HUES6 (cell line): Measurements from ENCODE around the gene PCBD1.

Source experiments
- H3K27ac ChIP-seq: 2 replicates; pipeline ENCODE4 v1.7.0; 2013; ENCODE audit warnings: low read depth, mild to moderate bottlenecking, low read length, inconsistent platforms
- H3K27me3 ChIP-seq: 2 replicates; pipeline ENCODE4 v1.6.1; 2013; ENCODE audit warnings: low read length; ENCODE audit not compliant: control insufficient read depth, insufficient read depth
- H3K36me3 ChIP-seq: 2 replicates; pipeline ENCODE4 v1.6.1; 2013; ENCODE audit warnings: low read length; ENCODE audit not compliant: control insufficient read depth, insufficient read depth
- H3K4me1 ChIP-seq: 2 replicates; pipeline ENCODE4 v1.6.1; 2013; ENCODE audit warnings: low read length; ENCODE audit not compliant: control insufficient read depth, insufficient read depth
- H3K4me3 ChIP-seq: 2 replicates; pipeline ENCODE4 v1.5.1; 2013; ENCODE audit warnings: low read depth, low read length
- H3K9ac ChIP-seq: one replicate; pipeline ENCODE4 v1.6.1; 2013; ENCODE audit warnings: mild to moderate bottlenecking, low read length
- H3K9me3 ChIP-seq: 2 replicates; pipeline ENCODE4 v1.6.1; 2013; ENCODE audit warnings: low read depth, low read length; ENCODE audit not compliant: control insufficient read depth, insufficient read depth

The PCBD1 gene

DNA sequence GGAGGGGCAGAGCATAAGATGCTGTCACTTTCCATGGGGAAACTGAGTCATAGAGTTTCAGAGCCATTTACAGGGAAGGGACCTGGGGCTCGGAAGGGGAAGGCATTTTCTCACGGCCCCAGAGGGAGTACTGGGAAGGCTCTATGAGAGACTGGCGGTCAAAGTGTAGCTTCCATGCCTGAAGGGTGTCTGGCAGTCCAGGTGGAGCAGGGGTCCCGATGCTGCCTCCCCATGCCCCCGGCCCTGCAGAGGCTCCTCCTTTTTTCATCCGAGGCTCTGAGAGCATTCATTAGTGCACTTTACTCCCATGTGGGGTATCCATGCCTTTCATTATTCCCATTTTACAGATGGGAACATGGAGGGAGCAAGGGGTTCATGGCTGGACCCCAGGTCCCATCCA is 27.9 kb upstream of the PCBD1 start:
- Histone ChIP-seq H3K27ac (no peak overlapping the region), H3K4me3 (no peak overlapping the region), H3K27me3 (no peaks in the 10 kb centered on the region; the same call in 1 of the 2 replicates), H3K4me1 (no peaks in the 10 kb centered on the region), H3K9me3 (no peaks in the 10 kb centered on the region), H3K9ac (no peak overlapping the region), H3K36me3 (no peaks in the 10 kb centered on the region)

DNA sequence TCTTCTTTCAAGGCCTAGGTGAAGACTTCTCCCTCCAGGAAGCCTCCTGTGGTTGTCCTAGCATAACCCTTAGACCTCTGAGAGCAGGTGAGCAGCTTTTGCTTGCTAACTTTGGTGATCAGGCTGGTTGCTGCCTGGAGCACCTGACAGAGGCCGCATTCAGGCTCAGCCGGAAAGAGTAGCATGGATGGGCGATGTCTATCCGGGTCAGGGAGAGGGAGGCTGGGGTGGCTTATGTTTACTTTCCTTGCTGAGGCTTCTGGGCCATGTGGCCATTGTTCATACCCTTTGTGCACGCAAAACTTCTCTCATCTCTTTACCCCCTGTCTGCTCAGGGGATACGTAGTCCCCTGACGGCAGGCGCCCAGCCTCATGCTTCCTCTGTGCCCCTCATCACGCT is 27.4 kb upstream of the PCBD1 start:
- no peaks in the 10 kb centered on the region for H3K9me3 ChIP-seq
- no peak overlapping the region for H3K27ac ChIP-seq
- no peak overlapping the region for H3K9ac ChIP-seq
- no peak overlapping the region for H3K4me3 ChIP-seq
- H3K4me1 ChIP-seq: no peaks in the 10 kb centered on the region
- no peaks in the 10 kb centered on the region for H3K36me3 ChIP-seq
- H3K27me3 ChIP-seq: no peaks in the 10 kb centered on the region; the same call in 1 of the 2 replicates

DNA sequence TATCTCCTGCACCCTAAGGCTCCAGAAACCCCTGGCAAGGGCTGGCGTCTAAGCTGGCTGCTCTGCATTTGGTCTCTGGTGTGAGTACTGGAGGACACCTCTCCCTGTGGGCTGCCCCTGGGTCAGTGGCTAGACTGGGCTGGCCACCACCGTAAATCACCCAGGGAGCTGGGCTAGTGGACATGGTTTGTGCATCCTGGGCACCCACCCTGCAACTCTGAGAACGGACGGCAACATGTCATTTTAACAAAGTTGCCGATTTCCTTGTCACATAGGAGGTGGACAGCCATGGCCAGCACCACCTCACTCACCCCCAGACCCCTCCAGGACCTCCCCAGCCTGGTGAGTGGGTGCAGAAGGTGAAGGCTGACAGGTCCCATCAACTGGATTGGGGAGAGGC is 26.8 kb upstream of the PCBD1 start:
- H3K27me3 ChIP-seq: no peaks in the 10 kb centered on the region; the same call in 1 of the 2 replicates
- H3K36me3 ChIP-seq: no peaks in the 10 kb centered on the region

DNA sequence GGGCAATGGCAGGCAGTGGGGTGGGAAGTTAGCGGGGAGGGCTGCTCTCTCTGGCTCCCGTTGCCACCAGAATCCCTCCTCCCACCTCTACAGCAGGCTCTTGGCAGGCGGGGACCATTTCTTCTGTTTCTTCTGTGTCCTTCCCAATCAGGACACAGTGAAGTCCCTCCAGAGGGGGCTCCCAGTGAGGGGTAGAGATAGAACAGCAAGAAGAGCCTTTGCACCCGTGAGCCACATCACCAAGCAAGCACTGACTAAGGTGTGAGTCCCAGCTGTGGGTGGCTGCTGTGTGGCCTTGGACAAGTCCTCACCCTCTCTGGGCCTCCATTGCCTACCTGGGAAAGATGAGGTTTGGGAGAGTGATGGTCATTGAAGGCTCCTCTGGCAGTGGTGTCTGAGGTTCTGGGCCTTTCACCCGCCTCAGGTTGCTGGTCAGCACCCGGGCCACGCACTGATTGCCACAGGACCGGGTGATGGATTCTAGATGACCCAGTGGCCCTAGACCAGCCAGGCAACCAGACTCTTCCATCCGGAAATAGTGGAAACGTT is 26.0 kb upstream of the PCBD1 start:
- Histone ChIP-seq H3K9me3 (no peaks in the 10 kb centered on the region), H3K27me3 (no peaks in the 10 kb centered on the region; the same call in 1 of the 2 replicates)

More for the DNA sequence above, 26.8 kb upstream of the PCBD1 start:
- H3K27ac ChIP-seq: no peak overlapping the region
- H3K4me3 ChIP-seq: no peak overlapping the region
- no peaks in the 10 kb centered on the region for H3K4me1 ChIP-seq
- H3K9ac ChIP-seq: no peak overlapping the region
- no peaks in the 10 kb centered on the region for H3K9me3 ChIP-seq

DNA sequence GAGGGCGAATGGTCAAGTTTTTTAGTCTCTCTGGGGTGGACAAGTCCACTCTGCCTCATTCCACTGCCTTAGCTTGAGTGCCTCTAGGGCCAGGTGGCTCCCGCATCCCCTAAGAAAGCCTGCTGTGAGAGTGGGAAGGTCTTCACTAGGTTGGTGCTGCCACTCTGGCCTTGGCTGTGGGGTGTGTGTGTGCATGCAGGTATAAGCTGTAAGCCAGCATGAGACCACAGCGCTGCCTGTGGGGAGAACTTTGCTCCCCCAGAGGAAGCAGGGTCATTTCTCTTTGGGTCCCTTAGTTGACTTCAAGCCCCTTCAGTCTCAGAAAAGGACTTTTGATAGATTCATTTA is 25.5 kb upstream of the PCBD1 start:
- H3K27ac ChIP-seq: no peak overlapping the region
- H3K36me3 ChIP-seq: no peaks in the 10 kb centered on the region
- no peaks in the 10 kb centered on the region for H3K4me1 ChIP-seq
- H3K9me3 ChIP-seq: no peaks in the 10 kb centered on the region
- H3K27me3 ChIP-seq: no peaks in the 10 kb centered on the region; the same call in 1 of the 2 replicates
- no peak overlapping the region for H3K9ac ChIP-seq
- H3K4me3 ChIP-seq: no peak overlapping the region

More for the DNA sequence above, 26.0 kb upstream of the PCBD1 start:
- H3K4me1 ChIP-seq: no peaks in the 10 kb centered on the region
- H3K4me3 ChIP-seq: no peak overlapping the region
- no peak overlapping the region for H3K27ac ChIP-seq
- H3K9ac ChIP-seq: no peak overlapping the region
- H3K36me3 ChIP-seq: no peaks in the 10 kb centered on the region

DNA sequence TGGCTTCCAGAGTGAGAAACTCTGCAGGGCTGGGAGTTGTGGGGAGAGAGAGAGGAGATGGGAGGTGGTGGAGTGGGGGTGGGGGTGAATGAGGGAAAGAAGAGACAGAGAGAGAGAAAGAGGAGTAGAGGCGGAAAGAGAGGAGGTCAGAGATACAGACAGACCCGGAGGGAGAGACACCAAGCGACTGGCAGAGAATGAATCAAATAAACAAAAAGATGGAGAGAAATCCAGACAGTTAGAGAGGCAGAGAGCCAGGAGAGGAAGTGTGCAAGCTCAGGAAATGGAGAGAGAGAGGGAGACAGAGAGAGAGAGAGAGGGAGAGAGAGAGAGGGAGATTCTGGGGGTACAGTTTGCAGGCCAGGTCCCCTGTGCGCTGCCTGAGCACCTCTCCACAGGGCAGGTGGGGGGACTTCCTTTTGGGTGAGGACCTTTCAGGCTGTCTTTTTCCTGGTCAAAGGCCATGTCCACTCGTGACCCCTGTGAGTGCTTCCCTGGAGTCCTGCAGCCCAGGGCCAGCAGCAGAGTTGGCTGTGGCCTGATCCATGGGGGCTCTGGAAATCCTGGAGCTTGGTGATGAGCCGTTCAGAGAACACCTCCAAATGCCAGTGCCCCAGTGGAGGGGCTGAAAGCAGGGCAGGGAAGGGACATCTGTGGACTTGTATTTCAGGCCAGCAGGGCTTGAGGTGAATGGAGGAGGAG is 25.0 kb upstream of the PCBD1 start:
- no peak overlapping the region for H3K4me3 ChIP-seq
- no peaks in the 10 kb centered on the region for H3K36me3 ChIP-seq
- no peaks in the 10 kb centered on the region; the same call in 1 of the 2 replicates for H3K27me3 ChIP-seq
- no peaks in the 10 kb centered on the region for H3K9me3 ChIP-seq
- H3K27ac ChIP-seq: no peak overlapping the region
- no peak overlapping the region for H3K9ac ChIP-seq
- H3K4me1 ChIP-seq: no peaks in the 10 kb centered on the region

DNA sequence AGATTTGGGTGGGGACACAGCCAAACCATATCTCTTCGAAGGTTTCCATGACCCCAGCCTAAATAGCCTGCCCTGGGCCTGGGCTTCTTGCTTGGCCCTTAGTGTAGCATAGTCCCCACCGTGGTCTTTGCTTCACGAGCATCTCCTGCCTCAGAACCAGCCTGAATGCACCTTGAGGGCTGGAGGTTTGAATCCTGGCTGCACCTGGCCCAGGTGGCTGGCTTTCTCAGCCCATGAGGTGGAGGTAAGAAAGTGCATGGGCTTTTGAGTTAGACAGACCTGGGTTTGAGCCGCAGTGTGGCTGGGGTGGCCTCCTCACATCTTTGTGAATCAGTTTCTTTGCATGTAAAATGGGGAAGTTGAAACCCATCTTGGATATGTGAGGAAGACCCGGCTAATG is 24.2 kb upstream of the PCBD1 start:
- no peak overlapping the region for H3K9ac ChIP-seq
- H3K4me1 ChIP-seq: no peaks in the 10 kb centered on the region
- H3K27me3 ChIP-seq: no peaks in the 10 kb centered on the region; the same call in 1 of the 2 replicates

DNA sequence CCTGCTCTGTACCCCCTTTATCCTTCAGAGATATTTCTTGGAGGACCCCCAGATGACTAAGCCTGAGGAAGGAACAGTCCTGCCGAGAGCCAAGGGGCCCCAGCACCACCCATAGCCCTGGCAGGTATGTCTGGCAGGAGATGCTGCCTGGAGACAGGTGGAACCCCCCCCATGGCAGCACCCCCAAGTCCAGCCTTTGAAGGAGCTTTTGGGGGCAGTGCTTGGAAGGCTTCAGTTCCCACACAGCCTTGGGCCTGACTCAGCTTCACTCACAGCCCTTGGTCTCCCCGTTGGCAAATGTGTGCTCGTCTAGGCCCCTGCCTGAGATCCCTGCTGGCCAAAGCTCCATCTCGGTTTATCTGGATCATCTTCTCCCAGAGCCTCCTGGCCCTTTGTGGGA is 23.0 kb upstream of the PCBD1 start:
- Histone ChIP-seq H3K27me3 (no peaks in the 10 kb centered on the region; the same call in 1 of the 2 replicates), H3K36me3 (no peaks in the 10 kb centered on the region), H3K4me1 (no peaks in the 10 kb centered on the region), H3K4me3 (no peak overlapping the region), H3K27ac (no peak overlapping the region), H3K9ac (no peak overlapping the region), H3K9me3 (no peaks in the 10 kb centered on the region)

More for the DNA sequence above, 24.2 kb upstream of the PCBD1 start:
- H3K27ac ChIP-seq: no peak overlapping the region
- no peak overlapping the region for H3K4me3 ChIP-seq
- no peaks in the 10 kb centered on the region for H3K36me3 ChIP-seq
- no peaks in the 10 kb centered on the region for H3K9me3 ChIP-seq

DNA sequence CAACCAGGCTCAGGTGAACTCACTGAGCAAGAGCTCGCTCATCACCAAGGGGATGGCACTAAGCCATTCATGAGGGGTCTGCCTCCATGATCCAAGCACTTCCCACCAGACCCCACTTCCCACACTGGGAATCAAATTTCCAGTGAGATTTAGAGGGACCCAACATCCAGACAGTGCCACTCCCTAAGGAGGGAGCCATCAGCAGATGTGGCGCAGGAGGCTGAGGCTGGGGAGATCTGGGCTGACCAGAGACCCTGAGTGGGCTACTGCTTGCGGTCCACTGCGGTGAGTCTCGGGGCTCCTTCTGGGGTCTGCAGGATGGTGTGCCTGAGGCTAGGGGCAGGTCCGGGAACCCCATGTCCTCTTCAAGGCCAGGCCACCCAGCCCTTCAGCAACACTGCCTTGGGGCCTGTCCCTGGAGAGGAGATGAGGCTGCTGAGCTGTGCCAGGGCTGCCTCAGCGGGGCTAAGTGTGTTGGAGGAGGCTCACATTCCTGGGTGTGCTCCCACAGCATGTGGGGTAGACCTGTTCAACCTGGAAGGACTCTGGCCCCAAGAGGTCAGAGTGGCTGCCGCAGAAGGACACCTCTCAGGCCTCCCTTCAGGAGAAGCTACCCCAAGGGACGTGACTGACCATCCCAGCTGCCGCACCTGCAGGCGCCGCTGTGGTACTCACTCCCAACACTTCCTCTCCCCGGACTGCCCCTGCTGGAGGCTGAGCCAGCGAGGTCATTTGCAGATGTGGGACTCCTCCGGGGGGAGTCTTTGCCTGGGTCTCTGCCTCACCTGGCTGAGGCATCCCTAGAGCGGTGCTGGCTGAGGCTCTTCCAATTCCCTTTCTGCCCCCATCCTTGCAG is 22.3 kb upstream of the PCBD1 start:
- no peak overlapping the region for H3K9ac ChIP-seq
- H3K36me3 ChIP-seq: no peaks in the 10 kb centered on the region
- H3K27me3 ChIP-seq: no peaks in the 10 kb centered on the region; the same call in 1 of the 2 replicates
- H3K4me3 ChIP-seq: no peak overlapping the region
- H3K9me3 ChIP-seq: no peaks in the 10 kb centered on the region
- no peaks in the 10 kb centered on the region for H3K4me1 ChIP-seq
- H3K27ac ChIP-seq: no peak overlapping the region

DNA sequence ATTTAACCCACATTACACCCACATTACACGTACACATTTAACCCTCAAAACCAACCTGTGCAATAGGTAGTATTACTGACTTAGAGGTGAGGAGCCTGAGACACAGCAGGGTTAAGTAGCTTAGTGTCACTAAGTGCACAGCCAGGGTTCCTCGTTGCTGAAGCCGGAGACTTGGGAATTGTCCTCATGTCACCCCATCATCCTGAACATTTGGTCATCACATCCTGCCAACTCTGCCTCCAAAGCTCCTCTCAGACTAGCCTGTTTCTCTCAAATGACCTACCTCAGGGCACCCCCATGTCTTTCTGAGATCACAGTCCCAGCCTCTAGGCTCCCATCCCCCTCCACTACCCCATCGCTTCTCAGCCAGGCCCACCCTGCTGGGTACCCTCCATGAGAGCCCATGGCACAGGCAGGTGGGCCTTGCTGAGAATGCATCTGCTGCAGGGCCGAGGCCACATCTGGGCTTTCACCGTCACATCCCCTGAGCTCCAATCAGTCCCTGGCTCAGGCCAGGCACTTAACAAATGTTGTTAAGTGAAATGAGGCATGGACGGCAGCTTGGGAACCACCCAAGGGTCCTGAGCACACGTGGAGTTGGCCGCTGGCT is 21.1 kb upstream of the PCBD1 start:
- Histone ChIP-seq H3K27me3 (no peaks in the 10 kb centered on the region; the same call in 1 of the 2 replicates), H3K27ac (no peak overlapping the region), H3K9me3 (no peaks in the 10 kb centered on the region), H3K9ac (no peak overlapping the region), H3K4me1 (no peaks in the 10 kb centered on the region), H3K36me3 (no peaks in the 10 kb centered on the region), H3K4me3 (no peak overlapping the region)
